ENCODE results near the gene BRCA1.

DNA sequence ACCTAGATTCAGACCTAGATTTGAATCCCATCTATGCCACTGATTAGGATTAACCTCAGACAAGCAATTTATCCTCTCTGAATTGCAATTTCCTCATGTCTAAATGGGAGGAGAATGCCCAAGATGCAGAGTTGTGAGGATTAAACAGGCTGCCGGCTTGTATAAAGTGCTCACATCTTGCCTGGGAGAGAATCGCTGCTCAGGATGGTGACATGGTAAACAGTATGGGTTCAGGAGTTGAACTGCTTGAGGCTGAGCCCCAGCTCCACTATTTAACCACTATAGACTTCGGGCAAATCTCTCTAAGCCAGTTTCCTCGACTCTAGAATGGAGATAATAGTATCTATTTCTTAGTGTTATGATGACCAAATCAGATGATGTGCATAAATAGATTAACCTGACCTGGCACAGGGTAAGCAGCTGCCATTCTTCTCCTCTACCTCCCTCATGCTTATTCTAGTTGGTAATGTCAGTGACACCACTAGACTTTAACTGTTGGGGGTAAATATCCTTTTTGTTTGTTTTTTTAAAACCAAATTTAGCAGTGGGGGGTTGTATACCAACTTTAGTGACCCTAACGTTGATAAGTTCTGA is 127.7 kb downstream of the BRCA1 start:
- TF ChIP-seq POLR2AphosphoS5 (IDR thresholded peaks at IDR 0.05; ENCODE audit: borderline replicate concordance, low read depth, low read length) (no peak), EZH2 (IDR thresholded peaks at IDR 0.05) (no peak), FOXP2 (optimal IDR thresholded peaks at IDR 0.05; ENCODE audit: control extremely low read depth, extremely low read length, insufficient read depth) (no peak)
